Measurements from ENCODE around the gene SP110. TPM values are rescaled to one million over a fixed set of nuclear protein-coding genes. Genes with fewer than 3 reads are reported as not detected.
"Not testable (repeated sequence)": the region's sequence is repeated elsewhere in the genome, so short reads cannot be mapped to it uniquely, and the experiment has no call there.

Gene SP110
- total RNA-seq, 2 experiments from 2014 or later: 153 to 158 TPM

- H3K27me3 Mint-ChIP-seq: no peaks in the 10 kb centered on the region
- POLR2A ChIA-PET: no interaction called here
- no peak for ATAC-seq (ENCODE audit: low read depth)
- H3K4me3 Mint-ChIP-seq: no peak overlapping the region
- peaks cover 27% of the 10 kb centered on the region for H3K4me1 Mint-ChIP-seq
- no peak for DNase-seq
- H3K27ac Mint-ChIP-seq: no peak overlapping the region
- peaks cover 59% of the 10 kb centered on the region for H3K36me3 Mint-ChIP-seq
- H3K9me3 Mint-ChIP-seq: peaks cover 17% of the 10 kb centered on the region
Measured at GRCh38 chr2:230234845-230235244, 15.1 kb upstream of the SP110 start.

GRCh38 chr2:230234122-230234722, 14.4 kb upstream of the SP110 start:
- Mint-ChIP-seq H3K27me3 (no peaks in the 10 kb centered on the region), H3K4me1 (peaks cover 28% of the 10 kb centered on the region), H3K4me3 (no peak overlapping the region), H3K9me3 (peaks cover 19% of the 10 kb centered on the region), H3K27ac (no peak overlapping the region), H3K36me3 (peaks cover 58% of the 10 kb centered on the region)
- POLR2A ChIA-PET: no interaction called here
- DNase-seq (no peak), ATAC-seq (ENCODE audit: low read depth) (no peak)

GRCh38 chr2:230231251-230231650, 11.5 kb upstream of the SP110 start:
- DNase-seq (no peak), ATAC-seq (ENCODE audit: low read depth) (no peak)
- no peak overlapping the region for H3K27ac Mint-ChIP-seq
- POLR2A ChIA-PET: no interaction called here
- H3K36me3 Mint-ChIP-seq: peaks cover 46% of the 10 kb centered on the region
- H3K27me3 Mint-ChIP-seq: no peaks in the 10 kb centered on the region
- peaks cover 17% of the 10 kb centered on the region for H3K9me3 Mint-ChIP-seq
- H3K4me1 Mint-ChIP-seq: peaks cover 43% of the 10 kb centered on the region
- no peak overlapping the region for H3K4me3 Mint-ChIP-seq

- Mint-ChIP-seq H3K9me3 (peaks cover 17% of the 10 kb centered on the region), H3K4me1 (peaks cover 41% of the 10 kb centered on the region), H3K4me3 (peak overlapping the region; percentile 9), H3K27me3 (no peaks in the 10 kb centered on the region), H3K36me3 (peaks cover 42% of the 10 kb centered on the region), H3K27ac (no peak overlapping the region)
- no peak for DNase-seq
- no peak for ATAC-seq (ENCODE audit: low read depth)
- POLR2A ChIA-PET: no interaction called here
Measured at GRCh38 chr2:230230496-230231200, 10.9 kb upstream of the SP110 start.

GRCh38 chr2:230230087-230230486, 10.3 kb upstream of the SP110 start:
- POLR2A ChIA-PET: no interaction called here
- Mint-ChIP-seq H3K27ac (no peak overlapping the region), H3K4me1 (peaks cover 46% of the 10 kb centered on the region), H3K27me3 (no peaks in the 10 kb centered on the region), H3K36me3 (peaks cover 42% of the 10 kb centered on the region), H3K4me3 (peak overlapping the region; percentile 14), H3K9me3 (peaks cover 17% of the 10 kb centered on the region)
- ATAC-seq (ENCODE audit: low read depth) (no peak), DNase-seq (no peak)

- H3K9me3 Mint-ChIP-seq: peaks cover 16% of the 10 kb centered on the region
- no peak for DNase-seq
- ATAC-seq (ENCODE audit: low read depth): no peak
- POLR2A ChIA-PET: interaction anchor here (1.0 kb wide), 2 partner anchors 16 to 188 kb away, joined by 3 read pairs; no protein-coding TSS in a partner anchor
- H3K4me1 Mint-ChIP-seq: peaks cover 53% of the 10 kb centered on the region
- peak overlapping the region; percentile 47 for H3K27ac Mint-ChIP-seq
- peak overlapping the region; percentile 65 for H3K4me3 Mint-ChIP-seq
- H3K36me3 Mint-ChIP-seq: peaks cover 35% of the 10 kb centered on the region
- no peaks in the 10 kb centered on the region for H3K27me3 Mint-ChIP-seq
Measured at GRCh38 chr2:230227216-230227615, 7.4 kb upstream of the SP110 start.

GRCh38 chr2:230226051-230226551, 6.3 kb upstream of the SP110 start:
- peak overlapping the region; percentile 89 for H3K4me3 Mint-ChIP-seq
- POLR2A ChIA-PET: interaction anchor here (1.0 to 1.4 kb wide), 4 partner anchors 93 to 222 kb away, joined by 3 to 13 read pairs (median 5); partner anchors contain the start of genes SP100 and SP140L
- H3K27ac Mint-ChIP-seq: peak overlapping the region; percentile 94
- H3K9me3 Mint-ChIP-seq: peaks cover 11% of the 10 kb centered on the region
- ATAC-seq (ENCODE audit: low read depth) (peak; percentile 30), DNase-seq (no peak)
- H3K36me3 Mint-ChIP-seq: peaks cover 25% of the 10 kb centered on the region
- no peaks in the 10 kb centered on the region for H3K27me3 Mint-ChIP-seq
- H3K4me1 Mint-ChIP-seq: peaks cover 56% of the 10 kb centered on the region

GRCh38 chr2:230225486-230225885, 5.7 kb upstream of the SP110 start, which contains the start of gene SP140:
TSS of gene SP140 (plus strand) at chr2:230225736. CDS start at chr2:230225845, 109 bp downstream.
- H3K27ac Mint-ChIP-seq: peak within 1 kb of the TSS; percentile 94
- peak within 1 kb of the TSS; percentile 89 for H3K4me3 Mint-ChIP-seq
- peak; percentile 58 for DNase-seq
- H3K4me1 Mint-ChIP-seq: peaks cover 52% of the 10 kb centered on the region
- peaks cover 20% of the 10 kb centered on the region for H3K36me3 Mint-ChIP-seq
- POLR2A ChIA-PET: interaction anchor here (1.0 to 1.4 kb wide), 4 partner anchors 94 to 222 kb away, joined by 3 to 13 read pairs (median 5); partner anchors contain the start of genes SP100 and SP140L
- H3K9me3 Mint-ChIP-seq: peaks cover 6% of the 10 kb centered on the region
- H3K27me3 Mint-ChIP-seq: no peaks in the 10 kb centered on the region
- peak; percentile 84 for ATAC-seq (ENCODE audit: low read depth)

GRCh38 chr2:230224458-230224857, 4.7 kb upstream of the SP110 start:
- DNase-seq (no peak), ATAC-seq (ENCODE audit: low read depth) (no peak)
- POLR2A ChIA-PET: no interaction called here
- H3K36me3 Mint-ChIP-seq: peaks cover 14% of the 10 kb centered on the region
- no peaks in the 10 kb centered on the region for H3K27me3 Mint-ChIP-seq
- H3K27ac Mint-ChIP-seq: peak overlapping the region; percentile 94
- peaks cover 51% of the 10 kb centered on the region for H3K4me1 Mint-ChIP-seq
- H3K9me3 Mint-ChIP-seq: no peaks in the 10 kb centered on the region
- H3K4me3 Mint-ChIP-seq: peak overlapping the region; percentile 89

GRCh38 chr2:230222829-230223228, 3.0 kb upstream of the SP110 start:
- not testable (repeated sequence) for H3K27me3 Mint-ChIP-seq; H3K4me3 Mint-ChIP-seq; ATAC-seq (ENCODE audit: low read depth); H3K9me3 Mint-ChIP-seq; DNase-seq; H3K27ac Mint-ChIP-seq
- peaks cover 49% of the 10 kb centered on the region for H3K4me1 Mint-ChIP-seq
- H3K36me3 Mint-ChIP-seq: peaks cover 21% of the 10 kb centered on the region
- POLR2A ChIA-PET: interaction anchor here (0.7 kb wide), 1 partner anchor 436 kb away, joined by 3 read pairs; no protein-coding TSS in a partner anchor

GRCh38 chr2:230221493-230221892, 1.7 kb upstream of the SP110 start:
- Mint-ChIP-seq H3K4me1 (peaks cover 51% of the 10 kb centered on the region), H3K27me3 (no peaks in the 10 kb centered on the region), H3K9me3 (no peaks in the 10 kb centered on the region), H3K27ac (peak overlapping the region; percentile 22), H3K36me3 (peaks cover 26% of the 10 kb centered on the region), H3K4me3 (no peak overlapping the region)
- DNase-seq (no peak), ATAC-seq (ENCODE audit: low read depth) (no peak)
- POLR2A ChIA-PET: interaction anchor here (0.6 to 3.0 kb wide), 6 partner anchors 12 to 439 kb away, joined by 3 to 11 read pairs (median 4); no protein-coding TSS in a partner anchor

GRCh38 chr2:230220347-230220969, 674 bp upstream of the SP110 start:
- ATAC-seq (ENCODE audit: low read depth): no peak
- DNase-seq: no peak
- Mint-ChIP-seq H3K4me1 (peaks cover 57% of the 10 kb centered on the region), H3K9me3 (no peaks in the 10 kb centered on the region), H3K27ac (peak overlapping the region; percentile 99), H3K36me3 (peaks cover 36% of the 10 kb centered on the region), H3K27me3 (no peaks in the 10 kb centered on the region), H3K4me3 (peak overlapping the region; percentile 99)
- POLR2A ChIA-PET: interaction anchor here (0.6 to 5.0 kb wide), 15 partner anchors 7 to 754 kb away, joined by 3 to 56 read pairs (median 5); partner anchors contain the start of genes SP100 and SP140L

- H3K27me3 Mint-ChIP-seq: no peaks in the 10 kb centered on the region
- ATAC-seq (ENCODE audit: low read depth): peak; percentile 30
- no peak for DNase-seq
- H3K27ac Mint-ChIP-seq: peak overlapping the region; percentile 85
- POLR2A ChIA-PET: interaction anchor here (0.9 to 5.0 kb wide), 7 partner anchors 11 to 198 kb away, joined by 3 to 56 read pairs (median 11); partner anchors contain the start of genes SP100 and SP140L
- H3K36me3 Mint-ChIP-seq: peaks cover 51% of the 10 kb centered on the region
- no peaks in the 10 kb centered on the region for H3K9me3 Mint-ChIP-seq
- H3K4me1 Mint-ChIP-seq: peaks cover 61% of the 10 kb centered on the region
- H3K4me3 Mint-ChIP-seq: peak overlapping the region; percentile 99
Measured at GRCh38 chr2:230218421-230218820, 1.4 kb downstream of the SP110 start.

All from activated naive CD8-positive, alpha-beta T cell treated with anti-CD3 and anti-CD28 coated beads, Interleukin-2, amount 10 ng/mL, durations not matched to agents 7 days and 5 days (primary cell).